Stimulated activated naive CD4-positive, alpha-beta T cell treated with Interleukin-2 at 50 U/mL for 16 hours (primary cell): ENCODE data around the gene ITCH.
"Not testable (repeated sequence)": the region's sequence is repeated elsewhere in the genome, so short reads cannot be mapped to it uniquely, and the experiment has no call there.

ENCODE experiments used
- DNase-seq: peaks from one replicate; lab custom pipeline; 2025; lab: John Stamatoyannopoulos, UW

ITCH gene

GRCh38 chr20:34343458-34344211 is 19.4 kb upstream of the ITCH start:
- DNase-seq: no peak

GRCh38 chr20:34344238-34344637 is 18.8 kb upstream of the ITCH start:
- no peak for DNase-seq

- DNase-seq: no peak
Observed at GRCh38 chr20:34345402-34345736, 17.7 kb upstream of the ITCH start.

GRCh38 chr20:34345839-34346532 is 17.1 kb upstream of the ITCH start:
- not testable (repeated sequence) for DNase-seq

- DNase-seq: not testable (repeated sequence)
Observed at GRCh38 chr20:34346533-34346865, 16.6 kb upstream of the ITCH start.

- DNase-seq: no peak
Observed at GRCh38 chr20:34347571-34347970, 15.5 kb upstream of the ITCH start.

- no peak for DNase-seq
Observed at GRCh38 chr20:34350095-34350494, 13.0 kb upstream of the ITCH start.

- not testable (repeated sequence) for DNase-seq
Observed at GRCh38 chr20:34353467-34353866, 9.6 kb upstream of the ITCH start.

GRCh38 chr20:34355427-34355826 is 7.6 kb upstream of the ITCH start:
- no peak for DNase-seq

- not testable (repeated sequence) for DNase-seq
Observed at GRCh38 chr20:34359729-34360128, 3.3 kb upstream of the ITCH start.

- no peak for DNase-seq
Observed at GRCh38 chr20:34362502-34363061, 491 bp upstream of the ITCH start.

GRCh38 chr20:34363465-34364222 is 571 bp downstream of the ITCH start:
- DNase-seq: no peak

GRCh38 chr20:34364223-34364506 is 1.1 kb downstream of the ITCH start:
- no peak for DNase-seq

- DNase-seq: no peak
Observed at GRCh38 chr20:34365765-34366213, 2.7 kb downstream of the ITCH start.

- DNase-seq: no peak
Observed at GRCh38 chr20:34367155-34367554, 4.1 kb downstream of the ITCH start.

- DNase-seq: not testable (repeated sequence)
Observed at GRCh38 chr20:34367911-34368310, 4.8 kb downstream of the ITCH start.

GRCh38 chr20:34368547-34368946 is 5.5 kb downstream of the ITCH start:
- no peak for DNase-seq

GRCh38 chr20:34369265-34369664 is 6.2 kb downstream of the ITCH start:
- DNase-seq: no peak

- DNase-seq: no peak
Observed at GRCh38 chr20:34370062-34370461, 7.0 kb downstream of the ITCH start.

GRCh38 chr20:34373445-34373844 is 10.4 kb downstream of the ITCH start:
- DNase-seq: no peak

GRCh38 chr20:34374209-34374760 is 11.2 kb downstream of the ITCH start:
- no peak for DNase-seq

- no peak for DNase-seq
Observed at GRCh38 chr20:34375977-34376430, 12.9 kb downstream of the ITCH start.
